H1 (cell line): ENCODE data around the gene FYB2. TPM values are rescaled to one million over a fixed set of nuclear protein-coding genes. Genes with fewer than 3 reads are reported as not detected.

Experiments
- CTCF ChIA-PET: fragments of 300-600 bp; sonication (Branson Sonifier 250); formaldehyde crosslinking; loops from one replicate; lab custom pipeline; 2021; ENCODE audit not compliant: partially characterized antibody; lab: Charles Lee
- POLR2A ChIA-PET: fragments of 300-600 bp; sonication (Branson Sonifier 250); formaldehyde crosslinking; loops from one replicate; lab custom pipeline; 2021; ENCODE audit warnings: inconsistent platforms; ENCODE audit not compliant: partially characterized antibody; lab: Charles Lee
- DNase-seq, 2 experiments: peaks; one replicate each; pipeline versions ENCODE4 v3.0.0 to v3.0.0-alpha.2; 2010 to 2022; ENCODE audit warnings: low spot score in 2 of 2, low read depth in 1 of 2, mixed read lengths in 1 of 2
- FAIRE-seq: peaks from 2 replicates; lab custom pipeline; 2011; peaks lifted over from hg19 to GRCh38; lab: Jason Lieb, UNC
- H2AFZ ChIP-seq: 2 replicates; pipeline ENCODE4 v1.8.1; 2012; ENCODE audit warnings: low read length, inconsistent platforms
- H2AK5ac ChIP-seq: 2 replicates; pipeline ENCODE4 v1.6.1; 2013; ENCODE audit warnings: low read depth, low read length
- H2BK120ac ChIP-seq: replicated peaks from 2 replicates; pipeline ENCODE3; 2013; ENCODE audit warnings: low read depth, low read length, inconsistent platforms
- H2BK12ac ChIP-seq: 2 replicates; pipeline ENCODE4 v1.6.1; 2013; ENCODE audit warnings: low read depth, low read length
- H2BK15ac ChIP-seq: 2 replicates; pipeline ENCODE4 v1.6.1; 2013; ENCODE audit warnings: low read length
- H2BK20ac ChIP-seq: 2 replicates; pipeline ENCODE4 v1.6.1; 2013; ENCODE audit warnings: low read length
- H2BK5ac ChIP-seq: 2 replicates; pipeline ENCODE4 v1.6.1; 2013; ENCODE audit warnings: low read depth, low read length
- H3K14ac ChIP-seq: 2 replicates; pipeline ENCODE4 v1.6.1; 2013; ENCODE audit warnings: inconsistent platforms; ENCODE audit not compliant: insufficient read length
- H3K18ac ChIP-seq: 2 replicates; pipeline ENCODE4 v1.6.1; 2013; ENCODE audit warnings: low read length; ENCODE audit errors: extremely low read depth
- H3K23ac ChIP-seq: 2 replicates; pipeline ENCODE4 v1.6.1; 2013; ENCODE audit warnings: inconsistent platforms; ENCODE audit not compliant: insufficient read length
- H3K23me2 ChIP-seq: 2 replicates; pipeline ENCODE4 v1.6.1; 2013; ENCODE audit warnings: low read depth, low read length
- H3K27ac ChIP-seq: 2 replicates; pipeline ENCODE4 v1.6.1; 2011; ENCODE audit warnings: low read depth, low read length, inconsistent platforms
- H3K27me3 ChIP-seq, 4 experiments: replicated peaks in 1 of 4; 1 replicate in 1 of 4; 2 replicates in 3 of 4; pipeline versions ENCODE4 v1.6.1 to v1.8.1; 2011 to 2013; ENCODE audit warnings: low read length in 3 of 4, mild to moderate bottlenecking in 3 of 4, inconsistent platforms in 2 of 4, mixed read lengths in 2 of 4, moderate library complexity in 1 of 4; ENCODE audit not compliant: control insufficient read depth in 3 of 4, insufficient read depth in 3 of 4; ENCODE audit errors: extremely low read depth in 1 of 4
- H3K36me3 ChIP-seq, 4 experiments: 2 replicates each; pipeline versions ENCODE4 v1.6.1 to v1.8.1; 2011 to 2013; ENCODE audit warnings: mild to moderate bottlenecking in 4 of 4, low read length in 3 of 4, moderate library complexity in 2 of 4, control low read depth in 1 of 4, inconsistent platforms in 1 of 4; ENCODE audit not compliant: insufficient read depth in 4 of 4, control insufficient read depth in 2 of 4
- H3K4ac ChIP-seq: replicated peaks from 2 replicates; pipeline ENCODE3; 2013; ENCODE audit warnings: low read length, low read depth, mixed read lengths, inconsistent platforms; ENCODE audit not compliant: insufficient read length
- H3K4me1 ChIP-seq, 4 experiments: replicated peaks in 1 of 4; 1 replicate in 1 of 4; 2 replicates in 3 of 4; pipeline versions ENCODE4 v1.6.1 to v1.8.1; 2011 to 2013; ENCODE audit warnings: low read length in 3 of 4, inconsistent platforms in 2 of 4, mixed read lengths in 1 of 4; ENCODE audit not compliant: insufficient read depth in 4 of 4, control insufficient read depth in 3 of 4
- H3K4me2 ChIP-seq, 2 experiments: 2 replicates each; pipeline versions ENCODE4 v1.6.1 to v1.8.1; 2011 to 2013; ENCODE audit warnings: low read depth in 2 of 2, low read length in 2 of 2, control low read depth in 1 of 2, inconsistent platforms in 1 of 2, mild to moderate bottlenecking in 1 of 2; ENCODE audit not compliant: insufficient read depth in 1 of 2
- H3K4me3 ChIP-seq, 4 experiments: fragments of 200-600, 300-600 bp in 1 of 4; sonication (generic), shearing (Covaris generic), sonication (Bioruptor Twin) in 1 of 4; 2 replicates each; pipeline versions ENCODE4 v1.5.1 to v1.8.1; 2011 to 2016; ENCODE audit warnings: low read length in 4 of 4, low read depth in 3 of 4, control low read depth in 2 of 4, inconsistent platforms in 2 of 4, mild to moderate bottlenecking in 2 of 4, mixed read lengths in 1 of 4, moderate library complexity in 1 of 4; ENCODE audit not compliant: insufficient read depth in 2 of 4; ENCODE audit errors: extremely low read depth in 1 of 4
- H3K56ac ChIP-seq: replicated peaks from 2 replicates; pipeline ENCODE3; 2013; ENCODE audit warnings: low read depth, mild to moderate bottlenecking, mixed read lengths, low read length, inconsistent platforms; ENCODE audit not compliant: insufficient read length
- H3K79me1 ChIP-seq: 2 replicates; pipeline ENCODE4 v1.6.1; 2013; ENCODE audit warnings: low read depth, low read length, control low read depth
- H3K79me2 ChIP-seq, 2 experiments: 2 replicates each; pipeline versions ENCODE4 v1.6.1 to v1.8.1; 2012 to 2013; ENCODE audit warnings: low read length in 2 of 2, mild to moderate bottlenecking in 2 of 2, inconsistent platforms in 1 of 2; ENCODE audit not compliant: insufficient read depth in 2 of 2, control insufficient read depth in 1 of 2
- H3K9ac ChIP-seq, 4 experiments: replicated peaks in 1 of 4; 1 replicate in 1 of 4; 2 replicates in 3 of 4; pipeline versions ENCODE4 v1.6.1 to v1.8.1; 2011 to 2013; ENCODE audit warnings: low read depth in 3 of 4, low read length in 3 of 4, control low read depth in 2 of 4, mild to moderate bottlenecking in 2 of 4, moderate library complexity in 2 of 4, inconsistent platforms in 1 of 4; ENCODE audit errors: extremely low read depth in 1 of 4
- H3K9me3 ChIP-seq, 2 experiments: 2 replicates each; pipeline versions ENCODE4 v1.6.1 to v1.8.1; 2012 to 2013; ENCODE audit warnings: mild to moderate bottlenecking in 2 of 2, moderate library complexity in 2 of 2, control low read depth in 1 of 2, inconsistent platforms in 1 of 2, low read depth in 1 of 2, low read length in 1 of 2, mixed read lengths in 1 of 2; ENCODE audit not compliant: insufficient read depth in 2 of 2
- H4K20me1 ChIP-seq, 2 experiments: replicated peaks in 1 of 2; 2 replicates each; pipeline versions ENCODE3 to v1.8.1; 2011 to 2013; ENCODE audit warnings: inconsistent platforms in 2 of 2, low read length in 2 of 2, mild to moderate bottlenecking in 1 of 2; ENCODE audit not compliant: insufficient read depth in 2 of 2, control insufficient read depth in 1 of 2
- H4K5ac ChIP-seq: 2 replicates; pipeline ENCODE4 v1.6.1; 2013; ENCODE audit warnings: low read length, low read depth, mixed read lengths, inconsistent platforms; ENCODE audit not compliant: insufficient read length
- H4K8ac ChIP-seq: 2 replicates; pipeline ENCODE4 v1.8.0; 2013; ENCODE audit warnings: mild to moderate bottlenecking, moderate library complexity, low read length, inconsistent platforms; ENCODE audit not compliant: insufficient read depth; ENCODE audit errors: extremely low read depth
- H4K91ac ChIP-seq: replicated peaks from 2 replicates; pipeline ENCODE3; 2013; ENCODE audit warnings: low read length, mixed read lengths, inconsistent platforms; ENCODE audit not compliant: insufficient read length
- BACH1 ChIP-seq: IDR thresholded peaks from 2 replicates; pipeline ENCODE4 v1.6.1; 2012; ENCODE audit warnings: low read length, improper control_type of control experiment
- CBX8 ChIP-seq: fragments of 300-800, 300-1000 bp; sonication (generic); IDR thresholded peaks from 2 replicates; pipeline ENCODE4 v1.7.1; 2016; ENCODE audit warnings: low read depth, low read length, borderline replicate concordance
- MAX ChIP-seq: IDR thresholded peaks from 2 replicates; pipeline ENCODE4 v1.6.1; 2012; ENCODE audit warnings: inconsistent platforms
- SAP30 ChIP-seq: fragments of 300-600 bp; sonication (generic); IDR thresholded peaks from 2 replicates; pipeline ENCODE4 v1.7.1; 2012; ENCODE audit warnings: low read length, moderate library complexity, mild to moderate bottlenecking, inconsistent platforms; ENCODE audit not compliant: insufficient read depth, insufficient replicate concordance
- SIX5 ChIP-seq: IDR thresholded peaks from 2 replicates; pipeline ENCODE4 v1.6.1; 2011; ENCODE audit warnings: mild to moderate bottlenecking, low read depth, low read length
- ZNF274 ChIP-seq: IDR thresholded peaks from 2 replicates; pipeline ENCODE4 v1.7.0; 2012; ENCODE audit warnings: low read length, borderline replicate concordance; ENCODE audit errors: extremely low read depth
- polyA plus RNA-seq, 7 experiments: library from polyadenylated mRNA; depleted of rRNA in 3 of 7; stranded (reverse) in 5 of 7; unstranded in 2 of 7; fragments of >200 nt in 5 of 7; fragments of 200-250 nt in 2 of 7; gene quantifications; 1 replicate in 5 of 7; 2 replicates in 1 of 7; 4 replicates in 1 of 7; pipeline versions ENCODE4 v1.2.1 to v1.2.3, GENCODE V29; 2011 to 2013; ENCODE audit warnings: missing spikeins in 2 of 7, mixed read lengths in 2 of 7
- total RNA-seq: library from RNA; stranded (reverse); fragmentation: NEBNext Ultra II Directional; extraction: Animal tissue kit (Norgen Biotek cat#: 25700); gene quantifications from 2 replicates; pipeline ENCODE4 v1.2.1, GENCODE V29; 2021
- TF ChIP-seq, protein P1 (sequence below): IDR thresholded peaks from 2 replicates; pipeline ENCODE4 v1.6.1; 2012; ENCODE audit warnings: inconsistent platforms

The FYB2 gene
- total and polyA plus RNA-seq, 2 of the 8 experiments (the other 6 are each of a cell fraction or from before 2014, with no cell fraction given) = 0.11 to 0.17 TPM

- no peak overlapping the region for H4K5ac ChIP-seq
- H3K4me3 ChIP-seq = no peak overlapping the region
- H3K23me2 ChIP-seq = no peaks in the 10 kb centered on the region
- no peak overlapping the region for H3K4me2 ChIP-seq
- H2BK15ac ChIP-seq = no peak overlapping the region
- ChIA-PET POLR2A (no interaction called here), CTCF (no interaction called here)
- no peak for DNase-seq
- H3K36me3 ChIP-seq = no peaks in the 10 kb centered on the region
- no peaks in the 10 kb centered on the region; the same call in 1 of the 2 replicates for H3K79me1 ChIP-seq
- H3K56ac ChIP-seq = no peak overlapping the region
- H3K27me3 ChIP-seq = no peaks in the 10 kb centered on the region
- H2AK5ac ChIP-seq = no peak overlapping the region
- H3K9ac ChIP-seq = peak overlapping the region in 1 of 4 experiments; percentile 34; a peak in 1 of 7 replicates
- no peak overlapping the region for H2BK12ac ChIP-seq
- H4K20me1 ChIP-seq = no peaks in the 10 kb centered on the region
- no peak overlapping the region for H3K27ac ChIP-seq
- no peak overlapping the region for H3K23ac ChIP-seq
- H4K8ac ChIP-seq = no peak overlapping the region
- no peak overlapping the region for H2AFZ ChIP-seq
- no peak for TF ChIP-seq SIX5
- TF ChIP-seq, protein P1, sequence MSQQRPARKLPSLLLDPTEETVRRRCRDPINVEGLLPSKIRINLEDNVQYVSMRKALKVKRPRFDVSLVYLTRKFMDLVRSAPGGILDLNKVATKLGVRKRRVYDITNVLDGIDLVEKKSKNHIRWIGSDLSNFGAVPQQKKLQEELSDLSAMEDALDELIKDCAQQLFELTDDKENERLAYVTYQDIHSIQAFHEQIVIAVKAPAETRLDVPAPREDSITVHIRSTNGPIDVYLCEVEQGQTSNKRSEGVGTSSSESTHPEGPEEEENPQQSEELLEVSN = no peak
- no peak for TF ChIP-seq ZNF274
- no peak for TF ChIP-seq BACH1
- TF ChIP-seq MAX = no peak
- no peak for TF ChIP-seq SAP30
- TF ChIP-seq CBX8 = no peak
- no peak overlapping the region for H2BK120ac ChIP-seq
- H3K4me1 ChIP-seq = no peaks in the 10 kb centered on the region
- H2BK20ac ChIP-seq = no peak overlapping the region
- no peak overlapping the region for H2BK5ac ChIP-seq
- H4K91ac ChIP-seq = no peak overlapping the region
- no peaks in the 10 kb centered on the region for H3K79me2 ChIP-seq
- no peaks in the 10 kb centered on the region for H3K9me3 ChIP-seq
- no peak overlapping the region for H3K18ac ChIP-seq
- no peak overlapping the region for H3K4ac ChIP-seq
- no peak for FAIRE-seq
- H3K14ac ChIP-seq = no peak overlapping the region
Measured at GRCh38 chr1:56675763-56676162, 143.4 kb downstream of the FYB2 start.
